Ishikawa (cell line): ENCODE data around the gene KIF17.
A peak's percentile ranks its signal among the peaks of the same experiment; 100 is the strongest.

Experiments
- EP300 ChIP-seq: IDR thresholded peaks from 2 replicates; pipeline ENCODE4 v1.6.1; 2012; ENCODE audit warnings: borderline replicate concordance
- FOXM1 ChIP-seq: IDR thresholded peaks from 2 replicates; pipeline ENCODE4 v1.6.1; 2012; ENCODE audit warnings: low read depth, borderline replicate concordance
- NFIC ChIP-seq: IDR thresholded peaks from 2 replicates; pipeline ENCODE4 v1.6.1; 2012
- RAD21 ChIP-seq: IDR thresholded peaks from 2 replicates; pipeline ENCODE4 v1.6.1; 2012; ENCODE audit warnings: low read depth
- TAF1 ChIP-seq: IDR thresholded peaks from 2 replicates; pipeline ENCODE4 v1.6.1; 2012; ENCODE audit warnings: low read depth, mild to moderate bottlenecking
- TCF12 ChIP-seq: IDR thresholded peaks from 2 replicates; pipeline ENCODE4 v1.6.1; 2012; ENCODE audit warnings: low read depth
- TEAD4 ChIP-seq: IDR thresholded peaks from 2 replicates; pipeline ENCODE4 v1.6.1; 2012
- YY1 ChIP-seq: IDR thresholded peaks from 2 replicates; pipeline ENCODE4 v1.6.1; 2012; ENCODE audit warnings: low read depth
- ZBTB7A ChIP-seq: IDR thresholded peaks from 2 replicates; pipeline ENCODE4 v1.6.1; 2012; ENCODE audit warnings: low read depth
- TF ChIP-seq, protein P1 (sequence below): IDR thresholded peaks from 2 replicates; pipeline ENCODE4 v1.6.1; 2012
- TF ChIP-seq, protein P2 (sequence below): IDR thresholded peaks from 2 replicates; pipeline ENCODE4 v1.6.1; 2012; ENCODE audit warnings: low read depth, mild to moderate bottlenecking
- TF ChIP-seq, protein P3 (sequence below): IDR thresholded peaks from 2 replicates; pipeline ENCODE4 v1.6.1; 2012

DNA sequence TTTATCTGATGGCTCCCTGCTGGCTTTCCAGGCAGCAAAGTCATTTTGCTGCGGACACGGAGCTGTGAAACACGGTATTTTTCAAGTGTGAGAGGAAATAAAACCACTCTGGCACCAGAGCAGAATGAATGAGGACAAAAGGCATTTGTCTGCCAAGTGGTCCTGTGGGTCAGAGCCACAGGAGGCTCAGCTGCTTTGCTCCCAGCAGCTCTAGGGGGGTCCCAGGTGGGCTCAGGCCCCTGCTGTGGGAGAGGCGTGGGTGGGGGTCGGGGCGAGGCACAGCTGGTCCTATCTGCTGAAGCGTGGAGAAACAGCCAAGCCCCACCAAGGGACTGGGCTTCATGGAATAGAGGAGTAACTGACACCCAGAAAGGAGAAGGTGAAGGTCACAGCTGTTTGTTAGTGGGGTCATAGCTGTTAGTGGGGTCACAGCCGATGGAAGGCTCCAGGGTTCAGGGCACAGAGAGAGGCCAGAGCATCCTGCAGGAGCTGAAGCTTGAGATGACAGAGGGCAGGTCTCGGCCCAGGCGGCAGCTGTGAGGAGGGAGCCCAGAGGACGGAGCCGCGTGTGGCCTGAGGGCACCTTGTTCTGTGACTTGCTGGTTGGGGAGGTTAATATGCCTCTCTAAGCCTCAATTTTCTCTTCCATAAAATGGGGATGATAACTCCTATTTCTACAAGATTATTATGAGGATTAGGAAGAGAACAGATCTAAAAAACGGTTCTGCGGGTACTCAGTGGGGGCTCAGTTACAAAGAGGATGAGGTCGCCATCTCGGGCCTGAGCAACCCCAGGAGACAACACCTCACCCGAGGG is 7.1 kb downstream of the KIF17 start:
- TF ChIP-seq RAD21 (no peak), TAF1 (no peak), YY1 (no peak), TEAD4 (peak; percentile 30; the same call in 1 of the 2 replicates), EP300 (peak; percentile 65; the same call in 1 of the 2 replicates), NFIC (peak; percentile 80; the same call in 1 of the 2 replicates), TCF12 (peak; percentile 90), ZBTB7A (peak; percentile 98), FOXM1 (no peak; the same call in 1 of the 2 replicates)
- TF ChIP-seq, protein P1, sequence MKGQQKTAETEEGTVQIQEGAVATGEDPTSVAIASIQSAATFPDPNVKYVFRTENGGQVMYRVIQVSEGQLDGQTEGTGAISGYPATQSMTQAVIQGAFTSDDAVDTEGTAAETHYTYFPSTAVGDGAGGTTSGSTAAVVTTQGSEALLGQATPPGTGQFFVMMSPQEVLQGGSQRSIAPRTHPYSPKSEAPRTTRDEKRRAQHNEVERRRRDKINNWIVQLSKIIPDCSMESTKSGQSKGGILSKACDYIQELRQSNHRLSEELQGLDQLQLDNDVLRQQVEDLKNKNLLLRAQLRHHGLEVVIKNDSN = no peak
- TF ChIP-seq, protein P2, sequence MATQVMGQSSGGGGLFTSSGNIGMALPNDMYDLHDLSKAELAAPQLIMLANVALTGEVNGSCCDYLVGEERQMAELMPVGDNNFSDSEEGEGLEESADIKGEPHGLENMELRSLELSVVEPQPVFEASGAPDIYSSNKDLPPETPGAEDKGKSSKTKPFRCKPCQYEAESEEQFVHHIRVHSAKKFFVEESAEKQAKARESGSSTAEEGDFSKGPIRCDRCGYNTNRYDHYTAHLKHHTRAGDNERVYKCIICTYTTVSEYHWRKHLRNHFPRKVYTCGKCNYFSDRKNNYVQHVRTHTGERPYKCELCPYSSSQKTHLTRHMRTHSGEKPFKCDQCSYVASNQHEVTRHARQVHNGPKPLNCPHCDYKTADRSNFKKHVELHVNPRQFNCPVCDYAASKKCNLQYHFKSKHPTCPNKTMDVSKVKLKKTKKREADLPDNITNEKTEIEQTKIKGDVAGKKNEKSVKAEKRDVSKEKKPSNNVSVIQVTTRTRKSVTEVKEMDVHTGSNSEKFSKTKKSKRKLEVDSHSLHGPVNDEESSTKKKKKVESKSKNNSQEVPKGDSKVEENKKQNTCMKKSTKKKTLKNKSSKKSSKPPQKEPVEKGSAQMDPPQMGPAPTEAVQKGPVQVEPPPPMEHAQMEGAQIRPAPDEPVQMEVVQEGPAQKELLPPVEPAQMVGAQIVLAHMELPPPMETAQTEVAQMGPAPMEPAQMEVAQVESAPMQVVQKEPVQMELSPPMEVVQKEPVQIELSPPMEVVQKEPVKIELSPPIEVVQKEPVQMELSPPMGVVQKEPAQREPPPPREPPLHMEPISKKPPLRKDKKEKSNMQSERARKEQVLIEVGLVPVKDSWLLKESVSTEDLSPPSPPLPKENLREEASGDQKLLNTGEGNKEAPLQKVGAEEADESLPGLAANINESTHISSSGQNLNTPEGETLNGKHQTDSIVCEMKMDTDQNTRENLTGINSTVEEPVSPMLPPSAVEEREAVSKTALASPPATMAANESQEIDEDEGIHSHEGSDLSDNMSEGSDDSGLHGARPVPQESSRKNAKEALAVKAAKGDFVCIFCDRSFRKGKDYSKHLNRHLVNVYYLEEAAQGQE = no peak
- TF ChIP-seq, protein P3, sequence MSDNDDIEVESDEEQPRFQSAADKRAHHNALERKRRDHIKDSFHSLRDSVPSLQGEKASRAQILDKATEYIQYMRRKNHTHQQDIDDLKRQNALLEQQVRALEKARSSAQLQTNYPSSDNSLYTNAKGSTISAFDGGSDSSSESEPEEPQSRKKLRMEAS = no peak
